HG03103 (cell line): ENCODE results near the gene CFAP61.
"Not testable (repeated sequence)": the region's sequence is repeated elsewhere in the genome, so short reads cannot be mapped to it uniquely, and the experiment has no call there.

Experiments
- ATAC-seq: cut with Tn5 transposase; IDR thresholded peaks from one replicate; pipeline ENCODE4 v1.9.1; 2021; ENCODE audit warnings: low read depth; ENCODE audit not compliant: unreplicated experiment

Gene CFAP61

DNA sequence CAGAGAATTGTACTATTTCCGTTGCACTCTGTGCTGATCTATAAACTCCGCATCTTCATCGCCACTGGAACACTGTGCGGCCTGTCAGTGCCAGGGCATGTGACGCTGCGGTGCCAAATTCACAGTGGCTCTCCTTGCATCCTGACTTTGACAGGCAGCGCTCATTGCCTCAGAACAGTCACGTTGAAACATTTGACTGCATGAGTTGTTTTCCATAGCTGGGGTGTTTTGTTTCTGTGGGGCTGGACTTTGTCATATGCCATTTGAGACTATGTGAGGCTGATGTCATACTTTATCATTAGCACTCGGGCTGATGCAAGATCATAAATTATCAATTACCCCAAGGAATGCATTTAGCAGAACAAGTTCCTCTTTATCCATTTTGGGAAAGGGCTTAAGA, 32.7 kb downstream of the CFAP61 start:
- no peak for ATAC-seq

DNA sequence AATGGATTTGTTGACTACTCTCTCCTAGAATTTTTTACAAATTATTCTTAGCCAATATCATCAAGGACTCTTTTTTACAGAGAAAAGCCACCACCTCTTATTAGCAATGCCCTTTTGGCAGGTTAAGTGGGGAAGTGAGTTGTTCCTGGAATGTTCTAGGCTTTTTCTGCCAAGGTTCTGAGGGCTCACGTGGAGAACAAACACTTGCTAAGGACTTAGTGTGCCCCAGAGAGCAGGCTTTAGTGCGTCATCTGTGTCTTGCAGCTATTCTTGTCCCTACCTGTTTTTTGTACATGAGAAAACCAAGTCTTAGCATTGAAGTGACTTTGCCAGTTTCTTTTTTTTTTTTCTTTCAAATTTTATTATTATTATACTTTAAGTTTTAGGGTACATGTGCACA, 33.5 kb downstream of the CFAP61 start:
- ATAC-seq, result no peak

DNA sequence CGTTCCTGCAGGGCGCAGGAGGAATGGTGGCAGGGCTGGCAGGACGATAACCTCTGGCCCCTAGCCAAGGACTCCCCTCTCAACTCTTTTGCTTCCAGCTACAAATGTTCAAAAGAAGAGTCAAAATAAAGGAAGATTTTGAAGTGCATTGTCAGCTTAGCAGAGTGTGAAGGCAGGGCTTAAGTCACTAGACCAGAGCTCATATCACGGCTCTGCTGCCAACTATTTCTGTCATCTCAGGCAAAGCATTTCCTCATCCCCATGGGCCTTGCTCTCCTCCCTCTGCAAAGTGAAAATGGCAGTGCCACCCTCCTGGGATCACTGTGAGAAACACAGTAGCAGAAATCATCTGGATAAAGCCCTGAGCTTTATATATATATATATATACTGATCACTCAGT, 36.7 kb downstream of the CFAP61 start:
- no peak for ATAC-seq

DNA sequence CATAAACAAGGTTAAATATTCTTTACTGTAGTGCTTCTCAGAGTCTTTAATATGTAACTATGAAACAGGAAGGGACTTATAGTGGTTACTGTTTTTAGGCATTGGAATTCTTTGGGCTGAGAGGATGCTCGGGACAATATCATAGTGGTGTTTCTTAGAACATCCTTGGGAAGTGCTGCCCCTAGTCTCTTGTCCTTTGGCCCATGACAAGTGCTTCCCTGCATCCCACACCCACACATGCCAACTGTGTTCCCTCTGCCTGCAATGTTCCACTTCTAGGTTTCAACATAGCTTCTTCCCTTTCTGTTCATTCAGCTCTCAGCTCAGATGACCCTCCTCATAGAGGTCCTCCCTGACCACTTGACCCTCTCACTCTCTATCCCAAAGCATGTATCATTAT, 37.6 kb downstream of the CFAP61 start:
- no peak for ATAC-seq

DNA sequence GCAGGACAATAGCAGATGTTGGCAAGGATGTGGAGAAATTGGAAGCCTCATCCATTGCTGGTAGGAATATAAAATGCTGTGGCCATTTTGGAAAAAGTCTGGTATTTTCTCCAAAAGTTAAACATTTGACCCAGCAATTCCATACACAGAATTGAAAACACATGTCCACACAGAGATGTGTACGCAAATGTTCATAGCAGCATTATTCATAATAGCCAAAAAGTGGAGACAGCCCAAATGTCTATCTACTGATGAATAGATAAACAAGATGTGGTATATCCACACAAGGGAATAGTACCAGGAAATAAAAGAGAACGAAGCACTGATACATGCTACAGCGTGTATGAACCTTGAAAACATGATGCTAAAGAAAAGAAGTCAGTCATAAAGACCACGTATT, 40.5 kb downstream of the CFAP61 start:
- ATAC-seq, result no peak

DNA sequence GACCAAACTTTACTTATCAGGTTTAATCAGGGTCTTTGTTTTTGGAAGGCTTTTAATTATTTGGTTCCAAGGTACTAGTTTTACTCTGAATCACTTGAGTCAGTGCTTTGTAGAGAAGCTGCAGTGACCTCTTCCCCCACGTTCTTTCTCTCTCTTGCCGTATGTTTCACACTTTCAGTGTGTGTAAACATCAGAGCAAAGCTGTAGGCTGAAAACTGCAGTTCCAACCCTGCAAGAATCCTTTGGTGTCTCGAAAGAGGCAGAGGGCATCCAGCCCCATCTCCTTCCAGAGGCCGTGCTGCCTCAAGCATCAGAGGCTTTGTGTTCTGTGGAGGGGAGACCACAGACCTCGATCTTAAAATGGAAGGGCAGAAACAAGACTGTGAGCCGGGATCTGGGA, 42.1 kb downstream of the CFAP61 start:
- no peak for ATAC-seq

DNA sequence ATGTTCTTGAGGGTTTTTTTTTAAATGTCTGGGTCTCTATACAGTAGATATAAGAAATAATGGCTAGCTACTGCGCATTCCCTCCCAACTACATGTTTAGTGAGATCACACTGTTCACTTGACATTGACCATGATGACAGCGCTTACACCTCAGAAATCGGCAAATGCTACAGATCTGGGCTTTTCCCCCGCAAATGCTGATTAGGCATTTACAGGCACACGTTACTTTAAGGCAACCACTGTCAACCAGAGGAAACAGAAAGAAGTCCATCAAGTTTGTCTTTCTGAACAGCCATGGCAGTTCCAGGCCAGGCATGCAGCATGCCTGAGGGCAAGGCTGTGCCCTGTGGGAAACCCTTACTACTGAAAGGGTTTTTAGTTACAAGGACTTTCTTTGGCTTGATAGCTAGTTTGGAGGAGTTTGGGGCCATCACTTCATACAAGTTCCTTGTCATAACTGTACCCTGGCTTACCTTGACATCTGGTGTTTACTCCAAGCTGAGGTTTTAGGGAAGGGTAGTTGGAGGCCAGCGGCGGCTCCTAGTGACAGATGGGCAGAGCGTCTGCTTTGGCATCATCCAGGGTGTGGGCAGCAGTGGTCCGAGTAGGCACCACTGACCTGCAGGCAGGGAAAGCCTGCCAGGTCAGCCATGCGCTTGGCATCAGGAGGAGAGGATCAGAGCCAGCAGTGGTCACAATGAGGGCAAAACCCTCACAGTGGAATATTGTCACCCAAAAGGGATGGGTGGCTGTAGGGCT, 43.0 kb downstream of the CFAP61 start:
- ATAC-seq, result no peak

DNA sequence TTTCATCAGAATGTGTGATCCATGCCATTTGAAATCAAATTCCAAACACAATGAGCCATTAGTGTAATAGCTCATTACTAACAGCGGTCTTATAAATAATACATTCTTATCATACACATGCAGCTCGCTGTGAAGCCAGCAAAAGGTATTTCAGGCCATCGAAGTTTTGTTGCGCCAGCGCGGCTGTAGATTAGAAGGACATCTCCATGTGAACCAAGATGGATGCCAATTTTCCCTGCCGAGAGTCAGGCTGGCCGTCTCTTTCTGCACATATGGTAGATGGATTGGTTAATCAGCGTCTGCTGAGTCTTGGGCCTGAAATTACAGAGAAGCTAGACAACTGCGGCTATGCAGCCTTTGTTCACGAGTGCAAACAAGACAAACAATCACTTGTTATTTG, 44.1 kb downstream of the CFAP61 start:
- ATAC-seq, result no peak

DNA sequence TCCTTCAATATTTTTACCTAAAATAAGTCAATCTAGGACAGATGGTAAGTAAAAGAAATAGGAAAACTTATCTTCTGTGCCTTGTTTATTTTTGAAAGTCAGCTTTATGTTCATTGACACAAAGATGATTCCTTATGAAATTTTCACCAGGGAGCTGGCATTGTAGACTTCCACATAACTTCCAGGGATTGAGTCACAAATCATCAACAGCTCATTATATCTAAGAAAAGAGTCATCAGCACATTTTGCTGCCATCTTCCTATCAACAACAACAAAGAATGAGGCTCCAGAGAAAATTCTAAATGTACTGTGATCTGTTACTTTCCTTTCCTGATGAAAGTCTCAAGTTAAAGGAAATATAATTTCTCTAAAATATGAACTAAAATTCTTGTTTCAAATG, 48.5 kb downstream of the CFAP61 start:
- ATAC-seq, result no peak

DNA sequence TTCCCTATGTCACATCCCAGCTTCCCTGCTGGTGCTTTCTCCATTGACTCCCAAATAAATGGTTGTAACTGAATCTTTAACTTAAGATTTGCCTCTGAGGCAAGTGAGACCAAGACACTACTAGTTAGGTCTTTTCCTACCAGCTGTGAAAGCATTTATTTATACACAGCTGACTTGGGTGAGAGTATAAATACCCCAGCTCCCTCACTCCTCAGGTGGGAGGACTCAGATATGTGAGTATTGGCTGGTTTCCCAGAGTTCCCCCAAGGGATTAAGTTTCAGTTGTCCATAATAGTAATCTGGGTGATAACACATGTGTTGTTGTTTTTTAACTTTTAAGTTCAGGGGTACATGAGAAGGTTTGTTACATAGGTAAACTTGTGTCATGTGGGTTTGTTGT, 49.8 kb downstream of the CFAP61 start:
- no peak for ATAC-seq

DNA sequence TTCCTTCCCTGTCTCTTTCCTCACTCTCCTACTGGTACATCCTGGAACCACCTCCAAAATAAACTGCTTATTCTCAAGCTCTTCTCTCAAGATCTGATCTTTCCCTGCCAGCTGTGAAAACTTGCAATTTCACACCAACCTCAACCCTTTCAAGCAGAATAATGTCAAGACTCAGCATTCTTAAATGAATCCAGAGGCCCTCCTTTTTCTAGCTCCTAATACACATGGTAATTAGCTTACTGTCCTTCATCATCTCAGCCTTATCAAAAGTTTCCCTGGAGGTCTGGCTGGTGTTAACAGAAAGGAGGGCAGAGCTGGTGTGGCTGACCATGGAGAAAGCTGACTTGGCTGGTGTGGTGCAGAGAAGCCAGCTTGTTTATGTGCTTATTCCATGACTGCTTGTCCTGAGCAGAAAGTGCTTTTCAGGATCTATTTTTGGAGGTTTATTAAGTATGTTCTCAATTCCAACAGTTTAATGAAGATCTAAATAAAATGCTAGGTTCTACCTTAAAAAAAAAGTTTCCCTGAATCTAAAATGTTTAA, 50.5 kb downstream of the CFAP61 start:
- ATAC-seq, result no peak

DNA sequence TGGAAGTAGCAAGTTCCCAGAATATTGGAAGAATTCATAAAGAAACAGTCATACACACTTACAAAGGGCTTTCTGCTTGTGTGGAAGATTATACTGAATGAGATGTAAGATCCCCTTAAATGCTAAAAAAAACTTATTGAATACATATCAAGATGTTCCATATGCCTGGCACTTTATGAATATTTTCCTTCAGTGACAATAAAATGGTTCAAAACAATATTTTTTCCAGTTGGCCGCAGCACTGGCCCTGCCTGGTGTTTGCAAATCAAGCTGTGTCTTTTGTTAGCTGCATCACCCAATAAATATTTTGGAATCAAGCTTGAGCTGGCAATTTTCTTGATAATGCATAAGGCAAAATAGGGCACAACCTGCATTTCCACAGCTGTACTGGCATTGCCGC, 51.2 kb downstream of the CFAP61 start:
- no peak for ATAC-seq

DNA sequence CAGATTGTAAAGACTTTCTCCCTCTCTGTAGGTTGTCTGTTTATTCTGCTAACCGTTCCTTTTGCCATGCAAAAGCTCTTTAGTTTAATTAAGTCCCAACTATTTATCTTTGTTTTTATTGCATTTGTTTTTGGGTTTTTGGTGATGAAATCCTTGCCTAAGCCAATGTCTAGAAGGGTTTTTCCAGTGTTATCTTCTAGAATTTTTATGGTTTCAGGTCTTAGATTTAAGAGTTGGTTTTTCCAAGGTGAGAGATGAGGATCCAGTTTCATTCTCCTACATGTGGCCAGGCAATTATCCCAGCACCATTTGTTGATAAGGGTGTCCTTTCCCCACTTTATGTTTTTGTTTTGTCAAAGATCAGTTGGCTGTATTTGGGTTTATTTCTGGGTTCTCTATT, 70.9 kb downstream of the CFAP61 start:
- not testable (repeated sequence) for ATAC-seq

DNA sequence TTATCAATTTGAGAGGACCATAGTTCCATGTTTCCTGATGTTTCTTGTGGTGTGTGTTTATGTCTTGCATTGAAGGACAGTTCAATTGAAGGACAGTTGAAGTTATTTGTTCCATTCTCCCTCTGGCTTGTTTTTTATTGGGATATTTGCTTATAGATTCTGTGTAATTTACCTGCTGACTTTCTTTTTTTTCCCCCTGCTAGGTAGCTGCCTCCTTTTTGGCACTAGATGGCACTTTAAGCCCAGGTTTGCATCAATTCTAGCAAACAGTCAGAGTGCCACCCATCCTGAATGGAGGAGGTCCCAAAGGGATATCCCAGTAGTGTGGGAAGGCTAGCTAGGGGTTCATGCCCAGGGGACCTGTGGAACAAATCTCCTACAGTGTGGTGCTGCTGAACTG, 78.1 kb downstream of the CFAP61 start:
- ATAC-seq, result no peak

DNA sequence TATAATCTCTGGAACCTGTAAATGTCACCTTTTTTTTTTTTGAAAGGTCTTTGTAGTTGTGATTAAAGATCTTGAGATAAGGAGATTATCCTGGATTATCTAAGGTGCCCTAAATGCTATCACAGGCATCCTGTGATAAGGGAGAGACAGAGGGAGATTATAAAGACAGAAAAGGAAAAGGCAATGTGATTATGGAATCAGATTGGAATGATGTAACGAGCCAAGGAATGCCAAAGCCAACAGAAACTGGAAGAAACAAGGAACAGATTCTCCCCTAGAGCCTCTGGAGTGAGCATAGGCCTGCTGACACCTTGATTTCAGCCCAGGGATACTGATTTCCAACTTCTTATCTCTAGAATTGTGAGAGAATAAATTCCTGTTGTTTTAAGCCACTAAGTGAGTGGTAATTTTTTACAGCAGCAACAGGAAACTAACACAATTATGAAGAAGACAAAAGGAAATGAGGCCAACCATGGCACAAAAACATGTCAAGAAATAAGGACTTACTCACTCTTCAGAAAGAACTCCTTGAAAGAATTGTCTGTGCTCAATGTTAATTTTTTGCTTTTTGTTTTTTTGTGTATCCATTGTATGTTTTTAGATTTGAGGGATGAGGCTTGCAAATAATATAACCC, 82.7 kb downstream of the CFAP61 start:
- ATAC-seq, result no peak

DNA sequence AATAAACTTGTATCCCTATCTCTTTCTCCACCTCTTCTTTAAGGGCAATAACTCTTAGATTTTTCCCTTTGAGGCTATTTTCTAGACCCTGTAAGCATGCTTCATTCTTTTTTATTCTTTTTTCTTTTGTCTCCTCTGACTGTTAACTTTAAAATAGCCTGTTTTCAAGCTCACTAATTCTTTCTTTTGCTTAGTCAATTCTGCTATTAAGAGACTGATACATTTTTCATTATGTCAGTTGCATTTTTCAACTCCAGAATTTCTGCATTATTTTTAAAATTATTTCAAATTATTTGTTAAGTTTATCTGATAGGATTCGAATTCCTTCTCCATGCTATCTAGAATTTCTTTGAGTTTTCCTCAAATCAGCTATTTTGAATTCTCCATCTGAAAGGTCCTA, 84.0 kb downstream of the CFAP61 start:
- no peak for ATAC-seq

DNA sequence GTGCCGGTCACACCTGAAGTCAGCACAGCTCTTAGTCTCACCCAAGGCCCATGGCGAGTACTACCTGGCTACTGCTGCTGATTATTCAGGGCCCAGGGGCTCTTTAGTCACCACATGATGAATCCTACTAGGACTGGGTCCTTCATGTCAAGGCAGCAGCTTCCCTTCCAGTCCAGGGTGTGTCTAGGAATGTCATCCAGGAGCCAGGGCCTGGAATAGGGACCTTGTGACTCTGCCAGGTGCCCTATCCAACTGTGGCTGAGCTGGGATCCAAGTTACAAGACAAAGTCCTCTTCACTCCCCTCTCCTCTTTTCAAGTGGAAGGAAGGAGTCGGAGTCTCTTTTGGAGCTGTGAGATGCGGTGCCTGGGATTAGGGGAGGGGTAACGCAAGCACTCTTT, 85.5 kb downstream of the CFAP61 start:
- ATAC-seq, result no peak

DNA sequence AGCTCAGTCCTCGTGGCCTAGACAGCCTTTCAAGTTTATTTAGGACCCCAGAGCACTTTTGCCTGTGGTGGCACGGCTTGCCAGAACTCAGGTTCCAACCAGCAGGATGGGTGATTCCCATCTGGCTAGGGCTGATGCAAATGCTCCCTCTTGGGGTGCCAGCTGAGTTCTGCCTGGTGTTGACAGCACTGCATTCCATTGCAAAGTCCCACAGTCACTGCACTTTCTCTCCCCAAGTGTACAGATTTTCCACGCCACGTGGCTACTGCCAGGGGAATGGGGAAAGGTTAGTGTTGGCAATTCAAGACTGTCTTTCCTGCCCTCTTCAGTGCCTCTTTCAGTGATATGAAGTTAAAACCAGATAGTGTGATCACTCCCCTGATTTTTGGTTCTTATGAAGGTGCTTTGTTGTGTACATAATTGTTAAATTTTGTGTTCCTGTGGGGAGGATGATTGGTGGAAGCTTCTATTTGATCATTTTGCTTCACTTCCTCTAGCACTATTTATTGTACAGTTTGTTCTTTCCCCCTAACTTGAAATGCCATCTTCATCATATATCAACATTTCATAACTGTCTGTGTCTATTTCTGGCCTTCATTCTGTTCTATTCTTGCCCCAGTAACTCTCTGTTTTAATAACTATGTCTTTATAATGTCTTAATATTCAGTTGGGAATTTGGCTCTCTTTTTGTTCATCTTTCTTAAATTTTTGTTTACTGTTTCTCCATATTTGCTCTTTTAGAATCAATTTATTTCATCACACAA, 86.2 kb downstream of the CFAP61 start:
- ATAC-seq, result no peak

DNA sequence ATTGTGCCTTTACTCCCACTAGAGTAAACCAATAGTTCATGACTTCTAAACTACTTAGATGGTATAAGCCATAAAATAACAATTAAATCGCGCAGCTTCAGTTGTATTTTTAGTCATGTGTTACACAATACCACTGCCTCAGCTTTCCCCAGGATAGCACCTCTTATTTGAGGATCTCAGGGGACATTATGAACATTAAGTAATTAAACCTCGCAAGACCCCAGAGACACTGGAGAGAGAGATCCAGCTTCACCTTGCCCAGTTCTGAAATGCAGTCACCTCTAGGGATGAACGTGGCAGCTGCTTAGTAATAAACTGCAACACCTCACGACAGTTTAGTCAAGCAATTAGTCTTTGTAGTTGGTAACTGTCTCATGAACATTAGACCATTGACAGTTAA, 87.1 kb downstream of the CFAP61 start:
- ATAC-seq, result no peak

DNA sequence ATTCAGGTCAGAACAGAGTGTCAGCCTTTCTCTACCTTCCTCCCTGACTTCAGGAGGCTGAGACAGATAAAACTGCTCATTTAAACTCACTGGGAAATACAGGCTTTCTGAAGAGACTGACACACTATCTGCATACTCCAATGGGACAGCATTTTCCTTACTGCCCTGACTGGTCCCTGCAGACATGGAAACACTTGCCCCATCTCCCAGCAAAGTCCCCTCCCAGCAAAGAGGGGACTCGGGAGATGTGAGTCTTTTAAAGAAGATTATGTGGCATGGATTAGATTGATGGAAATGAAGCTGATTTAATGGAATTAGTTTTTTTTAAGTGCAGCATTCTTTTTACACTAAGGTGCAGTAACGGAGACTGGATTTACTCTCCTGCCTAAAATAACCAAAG, 90.8 kb downstream of the CFAP61 start:
- no peak for ATAC-seq

DNA sequence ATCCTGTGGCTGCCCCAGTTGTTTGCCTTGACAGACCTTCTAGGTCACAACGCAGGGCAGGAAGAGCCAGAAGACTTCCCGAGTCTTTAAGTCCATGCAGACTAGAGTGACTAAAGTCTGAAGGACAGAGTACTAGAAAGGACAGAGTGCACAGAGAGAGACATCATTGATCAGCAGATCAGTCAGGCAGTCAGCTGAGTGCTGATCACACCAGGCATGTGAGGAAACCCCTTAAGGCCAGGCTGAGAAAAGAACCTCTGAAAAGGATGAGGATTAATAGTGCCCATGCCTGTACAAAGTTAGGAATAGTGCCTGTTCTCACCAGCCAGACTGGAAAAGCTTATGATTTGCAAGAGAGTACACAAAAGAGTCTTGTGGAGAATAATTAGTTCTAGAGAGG, 91.3 kb downstream of the CFAP61 start:
- ATAC-seq, result no peak

DNA sequence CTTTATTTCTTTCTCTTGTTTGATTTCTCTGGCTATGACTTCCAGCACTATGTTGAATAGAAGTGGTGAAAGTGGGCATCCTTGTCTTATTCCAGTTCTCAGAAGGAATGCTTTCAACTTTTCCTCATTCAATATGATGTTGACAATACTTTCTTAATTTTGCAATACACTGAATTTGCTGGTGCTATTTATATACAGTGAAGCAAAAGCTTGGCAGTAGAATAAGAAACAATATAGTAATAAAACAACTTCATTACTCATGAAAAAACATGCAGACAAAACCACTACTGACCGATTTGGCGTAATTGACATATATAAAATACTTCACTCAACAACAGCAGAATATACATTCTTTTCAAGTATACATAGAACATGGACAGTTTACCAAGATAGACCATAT, 96.4 kb downstream of the CFAP61 start:
- ATAC-seq, result no peak
